Left renal cortex interstitium (tissue), 4 donors: Measurements from ENCODE around the gene ZDHHC8. TPM values are rescaled to one million over a fixed set of nuclear protein-coding genes. Genes with fewer than 3 reads are reported as not detected.

Source experiments
- DNase-seq, 4 donors: peaks; one replicate each; pipeline ENCODE4 v3.0.0-alpha.2; 2013; ENCODE audit warnings: low read depth in 4 of 4, low spot score in 2 of 4, missing footprints in 1 of 4
- polyA plus RNA-seq, 4 donors: library from polyadenylated mRNA; unstranded; fragments of 120-200 nt; gene quantifications; one replicate each; pipeline ENCODE4 v1.2.1, GENCODE V29; 2013; ENCODE audit not compliant: insufficient read length in 4 of 4

The ZDHHC8 gene
- polyA plus RNA-seq, 4 donors, result 30.0 to 67.6 (median 49.2) TPM

DNA sequence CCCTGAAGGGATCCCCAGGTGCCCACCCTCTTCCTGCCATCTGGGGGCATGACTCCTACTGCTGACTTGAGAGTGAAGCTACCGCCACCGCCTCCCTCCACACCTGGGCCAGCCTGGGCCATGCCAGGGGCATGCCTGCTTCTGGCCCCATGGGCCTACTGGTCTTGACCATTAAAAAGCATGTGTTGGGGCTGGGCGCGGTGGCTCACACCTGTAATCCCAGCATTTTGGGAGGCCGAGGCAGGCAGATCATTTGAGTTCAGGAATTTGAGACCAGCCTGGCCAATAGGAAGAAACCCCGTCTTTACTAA is 56.9 kb downstream of the ZDHHC8 start:
- DNase-seq, result no peak

DNA sequence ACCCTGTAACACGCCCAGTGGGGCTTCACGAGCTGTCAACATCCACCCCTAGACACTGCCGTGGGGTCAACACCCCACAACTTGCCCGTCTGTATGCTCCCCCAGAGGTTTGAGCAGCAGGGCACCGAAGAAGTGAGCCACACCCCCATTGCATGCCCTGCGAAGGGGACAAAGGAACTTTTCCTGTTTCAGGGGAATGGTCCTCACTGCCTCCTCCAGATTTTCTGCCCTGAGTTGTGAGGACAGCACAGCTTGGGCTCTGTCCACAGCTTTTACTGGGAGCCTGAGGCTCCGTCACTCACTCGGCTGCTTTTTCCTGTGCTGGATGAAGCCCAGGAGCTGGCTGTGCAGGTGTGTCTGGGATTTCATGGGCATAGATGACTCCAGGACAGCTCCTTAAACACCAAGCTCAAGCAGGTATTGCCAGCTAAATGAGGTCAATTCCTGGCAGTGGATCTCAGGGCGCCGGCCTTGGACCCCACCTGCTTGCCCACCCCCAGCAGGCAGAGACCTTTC is 59.5 kb downstream of the ZDHHC8 start:
- no peak for DNase-seq

DNA sequence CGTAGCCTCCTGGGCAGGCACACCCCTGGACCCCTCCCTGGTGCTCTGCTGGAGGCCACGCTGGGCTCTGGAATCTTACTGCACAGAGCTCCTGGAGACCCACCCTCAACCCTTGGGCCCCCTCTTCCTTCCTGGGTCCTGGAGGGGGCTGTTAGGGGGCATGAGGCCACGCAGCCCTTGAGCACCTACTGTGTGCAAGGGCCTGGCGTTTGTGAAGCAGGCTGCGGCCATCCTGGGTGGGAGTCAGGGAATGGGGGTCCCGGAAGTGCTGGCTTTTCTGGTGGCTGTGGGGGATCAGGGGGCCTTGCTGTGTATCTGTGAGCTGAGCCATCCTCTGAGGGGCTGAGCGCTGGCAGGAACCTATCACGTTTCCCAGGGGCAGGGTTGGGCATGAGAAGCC is 60.2 kb downstream of the ZDHHC8 start:
- no peak for DNase-seq

DNA sequence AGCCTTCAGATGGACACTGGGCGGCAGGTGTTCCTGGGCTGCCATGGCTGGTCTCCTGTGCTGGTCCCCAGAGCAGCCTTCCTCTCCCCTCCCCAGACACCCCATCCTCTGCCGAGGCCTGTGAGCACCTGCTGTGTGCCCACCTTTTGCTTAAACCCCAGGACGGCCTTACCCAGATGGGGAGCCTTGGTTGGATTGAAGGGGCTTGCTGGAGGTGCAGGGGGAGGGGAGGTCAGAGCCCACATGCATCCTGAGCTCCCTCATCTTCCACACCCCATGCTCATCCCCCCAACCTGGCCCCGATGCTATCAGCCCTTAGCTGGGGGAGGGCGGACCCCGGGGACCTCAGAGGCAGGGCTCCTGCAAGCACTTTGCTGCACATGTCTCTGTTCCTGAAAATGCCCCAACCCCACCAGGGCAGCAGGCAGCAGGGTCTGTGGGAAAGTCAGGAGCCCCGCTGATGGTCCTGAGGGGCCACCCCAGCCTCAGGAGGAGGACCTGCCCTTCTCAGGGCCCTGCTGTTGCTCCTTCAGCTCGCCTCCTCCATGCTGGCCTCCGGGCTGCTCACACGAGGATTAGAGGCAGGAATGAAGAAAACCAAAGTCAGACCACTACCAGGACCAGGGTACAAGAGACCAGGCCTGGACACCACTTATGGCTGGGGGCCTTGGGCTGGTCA is 60.8 kb downstream of the ZDHHC8 start:
- no peak for DNase-seq

DNA sequence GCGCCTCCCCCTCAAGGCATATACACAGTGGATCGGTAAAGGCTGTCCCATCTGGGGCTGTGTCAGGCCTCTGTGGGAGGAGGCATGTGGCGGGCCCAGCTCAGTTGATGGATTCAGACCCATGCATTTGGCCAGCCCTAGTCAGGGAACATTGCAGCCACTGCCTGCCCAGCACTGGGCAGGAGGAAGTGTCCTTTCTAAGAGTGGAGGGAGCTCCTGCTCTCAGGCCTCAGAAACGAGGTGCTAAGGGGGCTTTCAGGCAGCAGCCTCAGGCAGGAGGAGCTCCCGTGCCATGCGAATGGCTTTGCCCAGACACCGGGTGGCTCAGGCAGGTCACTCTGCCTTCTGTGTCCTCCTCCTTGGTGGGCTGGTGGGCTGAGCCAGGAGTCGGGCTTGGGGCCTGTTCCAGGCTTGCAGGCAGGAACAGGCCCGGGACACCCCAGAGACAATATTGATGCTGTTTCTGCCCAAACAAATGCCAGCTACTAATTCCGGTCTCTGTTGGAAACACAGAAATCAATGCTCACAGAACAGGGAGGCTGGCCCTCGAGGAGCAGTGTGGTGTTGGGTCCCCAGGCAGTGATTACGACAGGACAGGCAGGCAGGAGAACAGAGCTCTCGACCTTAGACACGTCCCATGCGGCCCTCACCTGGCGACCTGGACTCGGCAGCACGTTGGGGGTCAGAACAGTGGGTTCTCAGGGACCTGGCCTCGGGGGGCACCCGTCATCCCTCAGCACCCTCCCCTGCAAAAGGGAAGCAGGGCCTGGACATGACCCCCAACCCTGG is 61.6 kb downstream of the ZDHHC8 start:
- no peak for DNase-seq

DNA sequence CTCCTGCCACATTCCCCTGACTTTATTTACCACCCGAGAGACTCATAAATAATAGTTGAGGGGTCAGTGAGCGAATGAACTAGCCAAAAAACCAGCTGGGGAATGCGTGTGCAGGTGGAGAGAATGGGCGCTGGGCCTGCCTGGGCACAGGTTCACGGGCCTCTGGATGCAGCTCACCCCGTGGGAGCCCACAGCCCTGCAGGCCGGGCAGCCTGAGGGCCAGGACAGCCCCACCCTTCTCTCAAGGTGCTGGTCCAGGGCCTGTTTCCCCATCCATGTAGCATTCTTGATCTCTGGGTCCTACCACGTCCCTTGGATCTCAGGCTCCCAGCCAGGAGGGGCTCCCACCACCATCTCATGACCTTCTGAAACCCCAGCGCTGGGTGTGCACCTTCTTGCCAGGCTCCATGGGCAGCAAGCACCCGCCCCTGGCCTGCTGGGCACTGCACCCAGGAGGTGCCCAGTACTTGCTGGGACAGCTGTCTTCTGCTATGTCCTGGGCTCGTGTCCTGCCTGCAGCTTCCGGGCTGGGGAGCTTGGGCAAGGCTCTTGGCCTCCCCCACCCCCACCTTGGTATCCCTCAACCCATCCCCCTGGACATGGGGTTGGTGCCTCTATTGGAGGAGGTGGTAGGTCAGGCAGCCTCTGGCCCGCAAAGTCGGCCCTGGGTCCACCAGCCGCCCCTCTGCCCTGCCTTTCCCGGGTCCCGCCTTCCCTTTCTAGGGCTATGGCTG is 62.3 kb downstream of the ZDHHC8 start:
- DNase-seq, result no peak

DNA sequence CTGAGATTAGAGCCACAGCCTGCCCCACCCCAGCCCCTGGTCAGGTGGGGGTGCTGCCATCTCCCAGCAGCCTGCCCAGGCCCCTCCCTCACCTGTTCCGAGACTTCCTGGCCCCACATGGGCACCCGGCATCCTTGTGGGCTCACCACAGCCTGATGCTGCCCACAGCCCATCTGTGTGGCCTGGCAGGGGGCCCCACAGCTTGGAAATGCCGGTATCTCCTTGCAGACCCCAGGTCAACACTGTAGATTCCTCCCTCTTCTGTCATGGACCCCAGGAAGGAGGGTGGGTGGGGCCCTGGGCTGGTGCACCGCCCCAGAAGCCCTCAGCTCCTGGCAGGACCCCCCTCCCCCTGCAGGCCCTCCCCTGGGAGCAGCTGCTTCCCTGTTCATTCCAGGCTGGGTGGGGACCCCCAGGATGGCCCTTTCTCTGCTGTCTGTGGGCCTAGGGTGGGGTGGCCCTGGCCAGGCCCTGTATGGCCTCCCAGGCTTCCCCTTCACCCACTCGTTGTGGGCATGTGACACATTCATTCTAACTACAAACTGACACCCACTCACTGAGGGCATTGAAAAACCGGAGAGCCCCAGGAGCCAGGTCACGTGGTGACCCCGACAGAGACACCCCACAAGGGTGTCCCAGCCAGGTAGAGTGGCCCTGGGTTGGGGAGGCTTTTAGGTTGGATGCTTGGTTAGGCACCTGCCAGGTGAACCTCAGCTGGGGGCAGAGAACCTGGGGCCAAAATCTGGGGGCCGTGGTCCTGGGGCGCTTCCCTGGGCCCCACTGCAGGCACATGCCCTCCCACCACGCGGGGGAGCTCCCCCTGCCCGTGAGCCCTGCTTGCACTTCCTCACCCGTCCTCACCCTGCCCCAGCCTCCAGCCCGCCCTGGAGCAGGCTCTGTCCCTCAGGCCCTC is 63.3 kb downstream of the ZDHHC8 start:
- no peak for DNase-seq

DNA sequence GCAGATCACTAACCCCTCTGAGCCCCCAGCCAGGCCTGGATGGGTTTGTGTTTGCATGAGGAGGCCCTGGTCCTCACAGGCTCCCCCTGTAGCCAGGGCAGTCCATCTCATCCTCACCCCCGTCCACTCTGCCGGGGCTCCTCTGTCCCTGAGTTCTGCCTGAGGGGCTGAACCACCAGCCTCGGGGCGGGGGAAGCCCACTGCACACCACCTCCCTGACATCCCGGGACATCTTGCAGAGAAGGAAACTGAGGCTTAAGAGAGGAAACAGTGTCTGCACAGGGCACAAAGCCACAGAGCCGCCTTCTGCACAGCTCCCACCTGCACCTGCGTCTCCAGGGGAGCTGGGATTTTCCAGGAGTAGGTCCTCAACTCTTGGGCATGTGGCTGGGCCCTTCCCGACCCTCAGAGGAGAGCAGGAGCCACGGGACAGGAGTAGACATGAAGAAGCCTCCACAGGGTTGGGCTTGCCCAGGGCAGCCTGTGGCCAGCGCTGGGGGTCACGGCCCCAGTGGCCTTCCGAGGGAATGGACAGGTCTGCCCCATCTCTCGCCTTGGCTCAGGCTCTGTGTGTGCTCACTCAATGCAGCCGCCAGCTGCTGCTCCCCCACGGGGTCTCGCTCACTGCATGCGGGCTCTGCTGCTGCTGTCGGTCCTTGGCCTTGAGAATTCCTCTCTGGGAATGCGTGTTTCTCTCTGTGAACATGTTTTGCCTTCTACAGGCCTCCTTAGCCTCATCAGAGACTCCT is 64.7 kb downstream of the ZDHHC8 start:
- DNase-seq, result no peak

Other genes with a start within 250 kb of the ZDHHC8 start
- gene COMT, start 190.0 kb upstream of the ZDHHC8 start, polyA plus RNA-seq, result 100 to 1,000 TPM; 103 to 157 (median 124) TPM
- gene TXNRD2, start 190.0 kb upstream of the ZDHHC8 start, polyA plus RNA-seq, result 10 to 100 TPM; 23.0 to 35.8 (median 29.3) TPM
- gene ARVCF, start 115.0 kb upstream of the ZDHHC8 start, polyA plus RNA-seq, result 10 to 100 TPM; 18.3 to 33.5 (median 29.1) TPM
- gene TANGO2, start 110.7 kb upstream of the ZDHHC8 start, polyA plus RNA-seq, result 10 to 100 TPM; 12.2 to 15.2 (median 12.8) TPM
- 10 to 100 TPM; 35.2 to 63.0 (median 50.3) TPM for gene DGCR8, start 51.6 kb upstream of the ZDHHC8 start, polyA plus RNA-seq
- gene RANBP1, start 15.7 kb upstream of the ZDHHC8 start, polyA plus RNA-seq, result 100 to 1,000 TPM; 169 to 211 (median 180) TPM
- 10 to 100 TPM; 40.2 to 65.5 (median 58.0) TPM for gene TRMT2A, start 14.6 kb upstream of the ZDHHC8 start, polyA plus RNA-seq
- 1 to 10 TPM in 2 of 4 donors, under 1 TPM in 2; 0.24 to 1.8 (median 0.96) TPM for gene CCDC188, start 19.3 kb downstream of the ZDHHC8 start, polyA plus RNA-seq
- 10 to 100 TPM in 1 of 4 donors, 1 to 10 TPM in 3; 3.8 to 10.4 (median 7.1) TPM for gene RTN4R, start 136.5 kb downstream of the ZDHHC8 start, polyA plus RNA-seq
- 10 to 100 TPM; 50.6 to 74.4 (median 59.3) TPM for gene DGCR6L, start 188.3 kb downstream of the ZDHHC8 start, polyA plus RNA-seq